ENCODE results near the gene GPANK1. TPM values are rescaled to one million over a fixed set of nuclear protein-coding genes. Genes with fewer than 3 reads are reported as not detected.

GPANK1 gene
- total and polyA plus RNA-seq, 5 donors from 2014 or later = 9.8 to 27.3 (median 23.7) TPM

DNA sequence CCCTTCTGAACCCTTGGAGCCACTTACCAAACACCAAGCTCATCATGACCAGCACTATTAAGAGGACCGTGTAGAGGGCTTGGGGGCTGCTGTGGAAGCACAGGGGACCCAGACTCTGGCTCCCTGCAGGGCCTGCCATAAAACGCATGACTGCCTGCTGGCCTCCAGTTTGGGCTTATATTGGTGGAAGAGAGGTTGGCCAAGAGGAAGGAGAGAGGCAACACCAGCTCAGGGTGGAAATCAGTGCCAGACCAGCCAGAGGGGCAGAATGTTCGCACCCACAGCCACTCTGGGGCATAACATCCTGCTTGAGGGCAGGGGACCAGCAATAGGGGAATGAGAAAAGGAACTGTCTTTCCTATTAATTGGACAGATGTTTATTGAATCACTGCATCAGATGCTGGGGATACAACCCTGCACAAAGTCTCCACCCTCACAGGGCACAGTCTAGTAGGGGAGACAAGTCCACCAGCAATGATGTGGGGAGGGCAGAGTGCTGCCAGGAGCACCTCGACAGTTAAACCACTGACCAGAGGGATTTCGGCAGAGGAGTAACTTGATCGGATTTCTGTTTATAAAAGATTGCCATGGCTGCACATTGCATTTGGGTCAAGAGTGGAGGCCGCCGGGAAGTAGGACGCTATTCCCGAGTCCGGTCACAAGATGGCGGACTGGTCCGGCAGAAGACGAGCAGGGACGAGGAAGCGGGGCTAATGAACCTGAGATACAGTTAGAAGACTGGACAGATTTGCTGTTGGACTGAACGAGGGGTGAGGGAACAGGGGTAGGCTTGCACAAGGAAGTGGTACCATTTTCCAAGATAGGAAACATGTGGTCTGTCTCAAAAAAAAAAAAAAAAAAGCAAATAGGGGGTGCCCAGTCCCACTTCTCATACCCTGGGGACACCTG lies 15.7 kb upstream of the GPANK1 start, which contains the start of gene LY6G5C:
Gene LY6G5C (minus strand): TSS at position 842 of the 909 bp plus-strand sequence. CDS start 694 bp downstream, at position 148.
- peaks cover 8% of the 10 kb centered on the region for H3K36me3 ChIP-seq (ENCODE audit: control insufficient read depth, insufficient read depth, low read length)
- Mint-ChIP-seq H3K36me3 (peaks cover 4% of the 10 kb centered on the region), H3K4me3 (peak within 1 kb of the TSS; percentile 87 to 93 (median 90)), H3K27ac (peak within 1 kb of the TSS; percentile 86 to 94 (median 94)), H3K9me3 (no peaks in the 10 kb centered on the region), H3K4me1 (peaks cover 0 to 35% (median 18%) of the 10 kb centered on the region in 4 donors), H3K27me3 (no peaks in the 10 kb centered on the region)
- peaks cover 16% of the 10 kb centered on the region for H3K4me1 ChIP-seq (ENCODE audit: control insufficient read depth, insufficient read depth, low read length, poor library complexity, severe bottlenecking)
- no peaks in the 10 kb centered on the region for H3K27me3 ChIP-seq (ENCODE audit: control insufficient read depth, insufficient read depth, low read length)
- no peaks in the 10 kb centered on the region for H3K9me3 ChIP-seq (ENCODE audit: control insufficient read depth in 2 of 2, low read length in 2 of 2)
- DNase-seq (peak; percentile 47 to 79 (median 61)), ATAC-seq (ENCODE audit: low read depth in 2 of 2) (peak; percentile 76 to 78)
- peak within 1 kb of the TSS; percentile 53 for H3K27ac ChIP-seq (ENCODE audit: insufficient read depth, low read length, poor library complexity, severe bottlenecking)
- peak within 1 kb of the TSS; percentile 86 for H3K4me3 ChIP-seq (ENCODE audit: low read depth, low read length)

GRCh38 chr6:31677955-31678354 lies 13.2 kb upstream of the GPANK1 start:
- peaks cover 0 to 35% (median 18%) of the 10 kb centered on the region in 4 donors for H3K4me1 Mint-ChIP-seq
- Histone ChIP-seq H3K4me3 (ENCODE audit: low read depth, low read length) (no peak overlapping the region), H3K27me3 (ENCODE audit: control insufficient read depth, insufficient read depth, low read length) (no peaks in the 10 kb centered on the region), H3K4me1 (ENCODE audit: control insufficient read depth, insufficient read depth, low read length, poor library complexity, severe bottlenecking) (peaks cover 16% of the 10 kb centered on the region), H3K27ac (ENCODE audit: insufficient read depth, low read length, poor library complexity, severe bottlenecking) (no peak overlapping the region), H3K36me3 (ENCODE audit: control insufficient read depth, insufficient read depth, low read length) (peaks cover 10% of the 10 kb centered on the region), H3K9me3 (ENCODE audit: control insufficient read depth in 2 of 2, low read length in 2 of 2) (no peaks in the 10 kb centered on the region)
- H3K36me3 Mint-ChIP-seq = peaks cover 4% of the 10 kb centered on the region
- no peak for DNase-seq
- no peak for ATAC-seq (ENCODE audit: low read depth in 2 of 2)
- peak overlapping the region in 2 of 4 donors; percentile 44 to 72 for H3K4me3 Mint-ChIP-seq
- H3K27ac Mint-ChIP-seq = peak overlapping the region in 1 of 3 donors; percentile 4
- no peaks in the 10 kb centered on the region for H3K27me3 Mint-ChIP-seq
- H3K9me3 Mint-ChIP-seq = no peaks in the 10 kb centered on the region

DNA sequence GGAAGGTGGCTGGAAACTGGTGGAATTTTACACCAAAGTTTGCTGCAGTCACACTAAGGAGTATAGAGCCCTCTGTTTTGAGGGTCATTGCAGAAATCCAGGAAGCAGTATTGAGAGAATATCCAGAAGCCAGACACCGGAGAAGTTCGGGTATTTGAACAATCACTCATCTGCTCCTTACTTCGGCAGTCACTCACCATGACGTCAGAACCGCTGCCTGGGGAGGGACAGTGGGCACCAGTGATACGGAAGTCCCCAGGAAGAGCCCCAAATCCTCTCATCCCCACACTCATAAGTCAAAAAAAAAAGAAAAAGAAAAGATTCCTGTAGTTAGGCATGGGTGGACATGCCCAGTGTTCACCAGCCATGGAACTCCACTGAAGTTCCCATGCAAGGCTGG lies 12.1 kb upstream of the GPANK1 start:
- Mint-ChIP-seq H3K36me3 (peaks cover 12% of the 10 kb centered on the region), H3K4me1 (peaks cover 0 to 33% (median 16%) of the 10 kb centered on the region in 4 donors), H3K27ac (peak overlapping the region in 2 of 3 donors; percentile 55 to 93), H3K27me3 (no peaks in the 10 kb centered on the region), H3K4me3 (peak overlapping the region in 1 of 4 donors; percentile 64), H3K9me3 (no peaks in the 10 kb centered on the region)
- Histone ChIP-seq H3K4me1 (ENCODE audit: control insufficient read depth, insufficient read depth, low read length, poor library complexity, severe bottlenecking) (peaks cover 16% of the 10 kb centered on the region), H3K9me3 (ENCODE audit: control insufficient read depth in 2 of 2, low read length in 2 of 2) (no peaks in the 10 kb centered on the region), H3K27ac (ENCODE audit: insufficient read depth, low read length, poor library complexity, severe bottlenecking) (no peak overlapping the region), H3K4me3 (ENCODE audit: low read depth, low read length) (no peak overlapping the region), H3K36me3 (ENCODE audit: control insufficient read depth, insufficient read depth, low read length) (peaks cover 16% of the 10 kb centered on the region), H3K27me3 (ENCODE audit: control insufficient read depth, insufficient read depth, low read length) (no peaks in the 10 kb centered on the region)
- DNase-seq = no peak
- no peak for ATAC-seq (ENCODE audit: low read depth in 2 of 2)

DNA sequence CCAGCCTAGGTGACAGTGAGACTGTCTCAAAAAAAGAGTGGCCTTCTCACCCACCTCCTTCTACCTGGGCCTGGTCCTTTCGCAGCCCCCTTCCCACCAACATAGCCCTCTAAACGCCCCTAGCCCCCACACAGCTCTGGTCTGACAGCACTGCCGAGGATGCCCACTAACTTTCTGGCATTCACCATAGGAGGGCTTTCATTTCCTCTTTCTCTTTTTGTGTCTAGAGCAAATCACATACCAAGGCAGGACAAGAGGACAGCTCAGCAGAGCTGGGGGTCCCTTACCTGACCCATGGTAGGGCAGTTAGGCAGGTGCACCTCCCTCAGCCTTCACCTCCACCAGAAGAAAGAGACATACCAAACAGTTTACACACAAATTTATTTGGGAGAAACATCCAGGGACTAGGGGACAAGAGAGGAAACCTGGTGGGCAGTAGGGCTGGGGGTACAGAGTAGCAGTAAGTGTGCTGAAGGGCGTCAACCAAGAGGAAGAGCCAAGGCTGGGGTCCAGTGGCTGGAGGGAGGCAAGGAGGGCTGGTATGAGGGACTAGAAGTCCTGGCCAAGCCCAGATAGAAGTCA lies 11.6 kb upstream of the GPANK1 start:
- no peaks in the 10 kb centered on the region for H3K27me3 ChIP-seq (ENCODE audit: control insufficient read depth, insufficient read depth, low read length)
- H3K9me3 Mint-ChIP-seq = no peaks in the 10 kb centered on the region
- no peaks in the 10 kb centered on the region for H3K9me3 ChIP-seq (ENCODE audit: control insufficient read depth in 2 of 2, low read length in 2 of 2)
- H3K36me3 Mint-ChIP-seq = peaks cover 12% of the 10 kb centered on the region
- peaks cover 20% of the 10 kb centered on the region for H3K36me3 ChIP-seq (ENCODE audit: control insufficient read depth, insufficient read depth, low read length)
- H3K27ac Mint-ChIP-seq = peak overlapping the region in 2 of 3 donors; percentile 38 to 93
- no peak overlapping the region for H3K4me3 ChIP-seq (ENCODE audit: low read depth, low read length)
- no peaks in the 10 kb centered on the region for H3K27me3 Mint-ChIP-seq
- H3K27ac ChIP-seq (ENCODE audit: insufficient read depth, low read length, poor library complexity, severe bottlenecking) = no peak overlapping the region
- peak overlapping the region in 1 of 4 donors; percentile 64 for H3K4me3 Mint-ChIP-seq
- peaks cover 12% of the 10 kb centered on the region for H3K4me1 ChIP-seq (ENCODE audit: control insufficient read depth, insufficient read depth, low read length, poor library complexity, severe bottlenecking)
- ATAC-seq (ENCODE audit: low read depth in 2 of 2) (no peak), DNase-seq (no peak)
- H3K4me1 Mint-ChIP-seq = peaks cover 0 to 28% (median 14%) of the 10 kb centered on the region in 4 donors

- Histone ChIP-seq H3K36me3 (ENCODE audit: control insufficient read depth, insufficient read depth, low read length) (peaks cover 58% of the 10 kb centered on the region), H3K4me1 (ENCODE audit: control insufficient read depth, insufficient read depth, low read length, poor library complexity, severe bottlenecking) (peaks cover 15% of the 10 kb centered on the region), H3K27ac (ENCODE audit: insufficient read depth, low read length, poor library complexity, severe bottlenecking) (no peak within 1 kb of the TSS), H3K27me3 (ENCODE audit: control insufficient read depth, insufficient read depth, low read length) (no peaks in the 10 kb centered on the region), H3K9me3 (ENCODE audit: control insufficient read depth in 2 of 2, low read length in 2 of 2) (no peaks in the 10 kb centered on the region), H3K4me3 (ENCODE audit: low read depth, low read length) (no peak within 1 kb of the TSS)
- Mint-ChIP-seq H3K4me1 (peaks cover 4 to 43% (median 25%) of the 10 kb centered on the region in 4 donors), H3K36me3 (peaks cover 40% of the 10 kb centered on the region), H3K9me3 (no peaks in the 10 kb centered on the region), H3K27ac (peak within 1 kb of the TSS in 1 of 3 donors; percentile 56), H3K27me3 (no peaks in the 10 kb centered on the region), H3K4me3 (peak within 1 kb of the TSS in 3 of 4 donors; percentile 26 to 72 (median 47))
- DNase-seq (no peak), ATAC-seq (ENCODE audit: low read depth in 2 of 2) (no peak)
Measured at GRCh38 chr6:31669676-31670075, 4.9 kb upstream of the GPANK1 start, which contains the start of gene LY6G5B. Gene LY6G5B (plus strand): TSS chr6:31669976. CDS start chr6:31670951, 975 bp downstream.

GRCh38 chr6:31666337-31666965 lies 1.7 kb upstream of the GPANK1 start:
- DNase-seq = no peak
- Histone ChIP-seq H3K27me3 (ENCODE audit: control insufficient read depth, insufficient read depth, low read length) (no peaks in the 10 kb centered on the region), H3K36me3 (ENCODE audit: control insufficient read depth, insufficient read depth, low read length) (peaks cover 50% of the 10 kb centered on the region), H3K27ac (ENCODE audit: insufficient read depth, low read length, poor library complexity, severe bottlenecking) (peak overlapping the region; percentile 98), H3K4me1 (ENCODE audit: control insufficient read depth, insufficient read depth, low read length, poor library complexity, severe bottlenecking) (peaks cover 43% of the 10 kb centered on the region), H3K9me3 (ENCODE audit: control insufficient read depth in 2 of 2, low read length in 2 of 2) (no peaks in the 10 kb centered on the region), H3K4me3 (ENCODE audit: low read depth, low read length) (peak overlapping the region; percentile 79)
- Mint-ChIP-seq H3K36me3 (peaks cover 40% of the 10 kb centered on the region), H3K27me3 (no peaks in the 10 kb centered on the region), H3K27ac (peak overlapping the region; percentile 98 to 100 (median 98)), H3K9me3 (no peaks in the 10 kb centered on the region), H3K4me1 (peaks cover 4 to 74% (median 45%) of the 10 kb centered on the region in 4 donors), H3K4me3 (peak overlapping the region; percentile 92 to 98 (median 94))
- ATAC-seq (ENCODE audit: low read depth in 2 of 2) = no peak

Data from CD4-positive, CD25-positive, alpha-beta regulatory T cell (primary cell).